ENCODE measurements around the gene COL11A1.
"Not testable (repeated sequence)": the region's sequence is repeated elsewhere in the genome, so short reads cannot be mapped to it uniquely, and the experiment has no call there.

The COL11A1 gene

DNA sequence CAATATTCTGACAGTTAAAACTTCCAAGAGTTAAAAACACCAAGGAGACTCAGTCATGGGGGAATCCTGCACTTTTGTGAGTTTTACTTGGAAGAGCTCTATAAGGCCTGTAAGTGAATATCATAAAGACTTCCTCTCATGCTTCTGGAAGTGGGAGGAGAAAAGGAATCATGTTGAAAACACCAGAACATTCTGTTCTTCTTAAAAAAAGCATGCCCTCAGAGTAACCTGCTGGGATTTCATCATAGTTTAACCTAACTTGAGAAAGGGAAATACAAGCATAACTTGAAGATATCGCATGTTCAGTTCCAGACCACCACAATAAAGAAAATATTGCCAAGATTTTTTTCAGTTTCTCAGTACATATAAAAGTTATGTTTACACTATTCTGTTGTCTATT lies 51.9 kb downstream of the COL11A1 start:
- DNase-seq, result no peak
- ChIA-PET POLR2A (no interaction called here), CTCF (no interaction called here)
- no CpG with 5 or more reads among the region's 1 CpG for WGBS (ENCODE audit: insufficient coverage)
- no peaks in the 10 kb centered on the region for H3K27me3 ChIP-seq (replicated peaks in 2 of 5; ENCODE audit: control insufficient read depth in 4 of 5, insufficient read depth in 5 of 5, low read length in 4 of 5)
- H3K9me3 ChIP-seq (ENCODE audit: control extremely low read depth in 1 of 5, control insufficient read depth in 4 of 5, insufficient read depth in 2 of 5, low read depth in 1 of 5, low read length in 4 of 5), result no peaks in the 10 kb centered on the region
- H3K4me1 ChIP-seq (ENCODE audit: control extremely low read depth in 1 of 4, control insufficient read depth in 4 of 4, insufficient read depth in 4 of 4, low read length in 3 of 4), result no peaks in the 10 kb centered on the region
- no peak overlapping the region for H3K27ac ChIP-seq (ENCODE audit: insufficient read depth in 1 of 2, low read depth in 1 of 2, low read length in 2 of 2, poor library complexity in 1 of 2, severe bottlenecking in 2 of 2)
- no peaks in the 10 kb centered on the region for H3K36me3 ChIP-seq (ENCODE audit: control insufficient read depth in 4 of 4, insufficient read depth in 4 of 4, low read length in 3 of 4)
- H3K4me3 ChIP-seq (ENCODE audit: control insufficient read depth in 1 of 7, extremely low read depth in 1 of 7, insufficient read depth in 4 of 7, low read depth in 2 of 7, low read length in 6 of 7), result no peak overlapping the region

DNA sequence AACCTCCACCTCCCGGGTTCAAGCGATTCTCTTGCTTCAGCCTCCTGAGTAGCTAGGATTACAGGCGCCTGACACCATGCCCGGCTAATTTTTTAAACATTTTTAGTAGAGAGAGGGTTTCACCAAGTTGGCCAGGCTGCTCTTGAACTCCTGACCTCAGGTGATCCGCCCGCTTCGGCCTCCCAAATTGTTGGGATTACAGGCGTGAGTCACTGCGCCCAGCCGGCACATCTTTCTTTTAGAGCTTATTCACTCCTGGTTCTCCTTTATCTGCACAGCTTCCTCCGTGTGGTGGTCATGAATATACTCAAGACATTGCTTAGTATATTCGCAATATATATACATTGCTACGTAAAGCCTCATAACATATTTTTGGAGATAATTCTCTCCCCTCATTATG lies 80.2 kb downstream of the COL11A1 start:
- H3K27ac ChIP-seq (ENCODE audit: insufficient read depth in 1 of 2, low read depth in 1 of 2, low read length in 2 of 2, poor library complexity in 1 of 2, severe bottlenecking in 2 of 2); H3K4me3 ChIP-seq (ENCODE audit: control insufficient read depth in 1 of 7, extremely low read depth in 1 of 7, insufficient read depth in 4 of 7, low read depth in 2 of 7, low read length in 6 of 7); DNase-seq; H3K4me1 ChIP-seq (ENCODE audit: control extremely low read depth in 1 of 4, control insufficient read depth in 4 of 4, insufficient read depth in 4 of 4, low read length in 3 of 4); H3K9me3 ChIP-seq (ENCODE audit: control extremely low read depth in 1 of 5, control insufficient read depth in 4 of 5, insufficient read depth in 2 of 5, low read depth in 1 of 5, low read length in 4 of 5); CTCF ChIA-PET; H3K27me3 ChIP-seq (replicated peaks in 2 of 5; ENCODE audit: control insufficient read depth in 4 of 5, insufficient read depth in 5 of 5, low read length in 4 of 5); H3K36me3 ChIP-seq (ENCODE audit: control insufficient read depth in 4 of 4, insufficient read depth in 4 of 4, low read length in 3 of 4); POLR2A ChIA-PET: not testable (repeated sequence)
- 96% methylated on average over 10 of the region's 13 CpGs for WGBS (ENCODE audit: insufficient coverage)

DNA sequence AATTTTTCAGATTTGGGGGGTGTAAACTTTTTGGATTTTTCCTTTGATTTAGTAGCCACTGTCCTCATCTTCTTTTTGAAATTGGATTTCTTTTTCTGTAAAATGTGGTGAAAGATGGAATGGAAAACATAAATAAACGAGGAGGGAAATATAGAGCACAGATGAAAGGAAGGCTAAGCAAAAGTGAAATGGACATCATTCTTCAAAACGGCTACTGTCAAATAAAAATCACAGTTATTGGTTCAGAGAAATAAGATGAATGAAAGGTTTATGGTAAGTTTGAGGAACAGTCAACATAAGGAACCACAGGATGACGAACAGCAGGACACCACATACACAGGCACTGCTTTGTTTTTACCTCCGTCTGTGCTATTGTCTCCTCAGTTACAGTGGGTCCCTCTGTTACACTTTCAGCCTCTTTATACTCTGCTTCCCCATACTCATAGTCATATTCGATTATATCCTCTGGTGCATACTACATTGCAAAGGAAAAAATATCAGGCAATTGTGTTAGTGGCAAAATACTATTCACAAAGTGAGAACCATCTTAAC lies 82.4 kb downstream of the COL11A1 start:
- H3K4me3 ChIP-seq (ENCODE audit: control insufficient read depth in 1 of 7, extremely low read depth in 1 of 7, insufficient read depth in 4 of 7, low read depth in 2 of 7, low read length in 6 of 7), result no peak overlapping the region
- H3K27me3 ChIP-seq (replicated peaks in 2 of 5; ENCODE audit: control insufficient read depth in 4 of 5, insufficient read depth in 5 of 5, low read length in 4 of 5), result no peaks in the 10 kb centered on the region
- no peaks in the 10 kb centered on the region for H3K36me3 ChIP-seq (ENCODE audit: control insufficient read depth in 4 of 4, insufficient read depth in 4 of 4, low read length in 3 of 4)
- ChIA-PET POLR2A (no interaction called here), CTCF (no interaction called here)
- H3K9me3 ChIP-seq (ENCODE audit: control extremely low read depth in 1 of 5, control insufficient read depth in 4 of 5, insufficient read depth in 2 of 5, low read depth in 1 of 5, low read length in 4 of 5), result no peaks in the 10 kb centered on the region
- WGBS (ENCODE audit: insufficient coverage), result 75% methylated on average over 2 of the region's 5 CpGs
- DNase-seq, result no peak
- H3K27ac ChIP-seq (ENCODE audit: insufficient read depth in 1 of 2, low read depth in 1 of 2, low read length in 2 of 2, poor library complexity in 1 of 2, severe bottlenecking in 2 of 2), result no peak overlapping the region
- no peaks in the 10 kb centered on the region for H3K4me1 ChIP-seq (ENCODE audit: control extremely low read depth in 1 of 4, control insufficient read depth in 4 of 4, insufficient read depth in 4 of 4, low read length in 3 of 4)

DNA sequence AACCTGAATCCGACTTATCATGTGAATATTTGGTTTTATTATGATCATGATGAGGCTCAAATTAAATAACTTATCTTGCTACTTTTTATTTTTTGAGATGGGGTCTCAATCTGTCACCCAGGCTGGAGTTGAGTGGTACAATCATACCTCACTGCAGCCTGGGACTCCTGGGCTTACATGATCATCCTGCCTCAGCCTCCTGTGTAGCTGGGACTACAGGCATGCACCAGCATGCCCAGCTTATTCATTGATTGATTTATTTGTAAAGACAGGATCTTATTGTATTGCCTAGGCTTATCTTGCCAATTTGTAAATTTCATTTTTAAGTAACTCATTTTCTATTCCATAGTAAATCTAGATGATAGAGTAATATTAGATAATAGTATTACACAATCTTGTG lies 84.3 kb downstream of the COL11A1 start:
- H3K4me3 ChIP-seq (ENCODE audit: control insufficient read depth in 1 of 7, extremely low read depth in 1 of 7, insufficient read depth in 4 of 7, low read depth in 2 of 7, low read length in 6 of 7), result no peak overlapping the region
- H3K4me1 ChIP-seq (ENCODE audit: control extremely low read depth in 1 of 4, control insufficient read depth in 4 of 4, insufficient read depth in 4 of 4, low read length in 3 of 4), result no peaks in the 10 kb centered on the region
- no peaks in the 10 kb centered on the region for H3K27me3 ChIP-seq (replicated peaks in 2 of 5; ENCODE audit: control insufficient read depth in 4 of 5, insufficient read depth in 5 of 5, low read length in 4 of 5)
- POLR2A ChIA-PET, result no interaction called here
- DNase-seq, result no peak
- CTCF ChIA-PET, result no interaction called here
- no peak overlapping the region for H3K27ac ChIP-seq (ENCODE audit: insufficient read depth in 1 of 2, low read depth in 1 of 2, low read length in 2 of 2, poor library complexity in 1 of 2, severe bottlenecking in 2 of 2)
- H3K9me3 ChIP-seq (ENCODE audit: control extremely low read depth in 1 of 5, control insufficient read depth in 4 of 5, insufficient read depth in 2 of 5, low read depth in 1 of 5, low read length in 4 of 5), result no peaks in the 10 kb centered on the region
- H3K36me3 ChIP-seq (ENCODE audit: control insufficient read depth in 4 of 4, insufficient read depth in 4 of 4, low read length in 3 of 4), result no peaks in the 10 kb centered on the region
- no CpG with 5 or more reads among the region's 1 CpG for WGBS (ENCODE audit: insufficient coverage)

DNA sequence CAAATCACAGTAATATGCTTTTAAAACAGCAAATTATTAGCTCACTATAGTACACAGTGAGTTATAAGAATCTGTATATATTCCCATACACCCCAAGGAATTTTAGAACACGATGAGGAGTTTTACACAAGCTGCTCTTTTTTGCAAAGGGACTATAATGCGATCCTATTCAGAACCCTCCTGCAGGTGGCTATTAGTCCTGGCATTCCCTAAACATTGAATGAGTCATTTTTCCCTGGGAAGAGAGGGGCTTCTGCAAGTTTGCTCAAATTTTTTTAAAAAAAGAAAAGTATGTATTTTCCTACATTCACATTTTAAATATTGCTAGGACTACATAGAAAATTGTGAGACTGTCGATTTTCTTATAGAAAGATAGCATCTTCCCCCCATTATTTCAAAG lies 106.3 kb downstream of the COL11A1 start:
- Histone ChIP-seq H3K9me3 (ENCODE audit: control extremely low read depth in 1 of 5, control insufficient read depth in 4 of 5, insufficient read depth in 2 of 5, low read depth in 1 of 5, low read length in 4 of 5) (no peaks in the 10 kb centered on the region), H3K4me1 (ENCODE audit: control extremely low read depth in 1 of 4, control insufficient read depth in 4 of 4, insufficient read depth in 4 of 4, low read length in 3 of 4) (no peaks in the 10 kb centered on the region), H3K27me3 (replicated peaks in 2 of 5; ENCODE audit: control insufficient read depth in 4 of 5, insufficient read depth in 5 of 5, low read length in 4 of 5) (no peaks in the 10 kb centered on the region), H3K27ac (ENCODE audit: insufficient read depth in 1 of 2, low read depth in 1 of 2, low read length in 2 of 2, poor library complexity in 1 of 2, severe bottlenecking in 2 of 2) (no peak overlapping the region), H3K36me3 (ENCODE audit: control insufficient read depth in 4 of 4, insufficient read depth in 4 of 4, low read length in 3 of 4) (no peaks in the 10 kb centered on the region), H3K4me3 (ENCODE audit: control insufficient read depth in 1 of 7, extremely low read depth in 1 of 7, insufficient read depth in 4 of 7, low read depth in 2 of 7, low read length in 6 of 7) (no peak overlapping the region)
- WGBS (ENCODE audit: insufficient coverage), result 93% methylated on average over 2 of the region's 3 CpGs
- POLR2A ChIA-PET, result no interaction called here
- CTCF ChIA-PET, result no interaction called here
- DNase-seq, result no peak

DNA sequence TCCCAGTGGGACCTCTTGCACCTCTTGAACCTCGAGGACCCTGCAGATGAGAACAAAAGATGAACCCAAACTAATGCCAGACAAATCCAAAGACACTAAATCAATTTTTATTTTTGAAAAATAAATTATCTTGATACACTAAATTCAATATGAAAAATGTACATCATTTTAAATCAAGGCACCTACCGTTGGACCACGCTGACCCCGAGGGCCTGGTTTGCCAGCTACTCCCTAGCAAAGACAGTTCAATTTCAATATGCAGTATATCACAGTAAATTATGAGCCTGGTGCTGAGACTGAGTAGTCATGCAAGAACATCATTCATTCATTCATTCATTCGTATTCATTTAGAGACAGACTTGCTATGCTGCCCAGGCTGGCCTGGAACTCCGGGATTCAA lies 129.4 kb downstream of the COL11A1 start:
- no peak for DNase-seq
- Histone ChIP-seq H3K4me1 (ENCODE audit: control extremely low read depth in 1 of 4, control insufficient read depth in 4 of 4, insufficient read depth in 4 of 4, low read length in 3 of 4) (no peaks in the 10 kb centered on the region), H3K36me3 (ENCODE audit: control insufficient read depth in 4 of 4, insufficient read depth in 4 of 4, low read length in 3 of 4) (no peaks in the 10 kb centered on the region), H3K9me3 (ENCODE audit: control extremely low read depth in 1 of 5, control insufficient read depth in 4 of 5, insufficient read depth in 2 of 5, low read depth in 1 of 5, low read length in 4 of 5) (no peaks in the 10 kb centered on the region), H3K4me3 (ENCODE audit: control insufficient read depth in 1 of 7, extremely low read depth in 1 of 7, insufficient read depth in 4 of 7, low read depth in 2 of 7, low read length in 6 of 7) (no peak overlapping the region), H3K27ac (ENCODE audit: insufficient read depth in 1 of 2, low read depth in 1 of 2, low read length in 2 of 2, poor library complexity in 1 of 2, severe bottlenecking in 2 of 2) (no peak overlapping the region), H3K27me3 (replicated peaks in 2 of 5; ENCODE audit: control insufficient read depth in 4 of 5, insufficient read depth in 5 of 5, low read length in 4 of 5) (peaks cover 0 to 2% (median 0%) of the 10 kb centered on the region in 5 experiments)
- WGBS (ENCODE audit: insufficient coverage), result 89% methylated on average over 2 of the region's 6 CpGs
- CTCF ChIA-PET, result no interaction called here
- POLR2A ChIA-PET, result no interaction called here

DNA sequence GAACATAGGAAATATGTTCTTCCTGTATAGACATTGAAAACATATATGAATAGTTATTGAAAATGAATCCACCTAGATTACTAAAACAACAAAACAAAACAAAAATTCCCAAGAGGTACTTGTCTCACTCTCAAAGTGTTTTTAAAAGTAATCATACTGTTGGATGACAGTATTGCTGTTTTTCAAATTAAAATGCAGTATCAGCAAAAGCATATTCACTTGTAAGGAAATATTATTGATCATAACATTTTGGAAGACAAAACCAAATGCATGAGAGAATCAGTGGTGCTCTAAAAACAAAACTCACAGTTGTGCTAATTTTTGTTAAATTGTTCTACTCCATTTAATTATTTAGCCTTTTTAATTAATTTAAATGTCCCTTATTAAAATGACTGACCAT lies 131.0 kb downstream of the COL11A1 start:
- no peaks in the 10 kb centered on the region for H3K4me1 ChIP-seq (ENCODE audit: control extremely low read depth in 1 of 4, control insufficient read depth in 4 of 4, insufficient read depth in 4 of 4, low read length in 3 of 4)
- ChIA-PET POLR2A (no interaction called here), CTCF (no interaction called here)
- no peak overlapping the region for H3K27ac ChIP-seq (ENCODE audit: insufficient read depth in 1 of 2, low read depth in 1 of 2, low read length in 2 of 2, poor library complexity in 1 of 2, severe bottlenecking in 2 of 2)
- H3K4me3 ChIP-seq (ENCODE audit: control insufficient read depth in 1 of 7, extremely low read depth in 1 of 7, insufficient read depth in 4 of 7, low read depth in 2 of 7, low read length in 6 of 7), result no peak overlapping the region
- no peaks in the 10 kb centered on the region for H3K36me3 ChIP-seq (ENCODE audit: control insufficient read depth in 4 of 4, insufficient read depth in 4 of 4, low read length in 3 of 4)
- H3K27me3 ChIP-seq (replicated peaks in 2 of 5; ENCODE audit: control insufficient read depth in 4 of 5, insufficient read depth in 5 of 5, low read length in 4 of 5), result peaks cover 0 to 2% (median 0%) of the 10 kb centered on the region in 5 experiments
- H3K9me3 ChIP-seq (ENCODE audit: control extremely low read depth in 1 of 5, control insufficient read depth in 4 of 5, insufficient read depth in 2 of 5, low read depth in 1 of 5, low read length in 4 of 5), result no peaks in the 10 kb centered on the region
- DNase-seq, result no peak

All from common myeloid progenitor, CD34-positive (primary cell).